Measurements from ENCODE around the gene DOCK3. TPM values are rescaled to one million over a fixed set of nuclear protein-coding genes. Genes with fewer than 3 reads are reported as not detected.

Gene DOCK3
- polyA plus RNA-seq, 2 of the 4 experiments (the other 2 are of a cell fraction) = 0.40 to 0.46 TPM

- peaks cover 26% of the 10 kb centered on the region for H3K4me1 ChIP-seq
These were observed 718.4 kb downstream of the DOCK3 start for GRCh38 chr3:51393134-51393495.

GRCh38 chr3:51393564-51393963 lies 718.8 kb downstream of the DOCK3 start:
- FAIRE-seq (no peak), ATAC-seq (no peak), DNase-seq (ENCODE audit: low read depth in 1 of 2, low spot score in 1 of 2) (no peak)
- TF ChIP-seq HOXB13 (CRISPR knock-in tag; IDR thresholded peaks at IDR 0.05; ENCODE audit: low read depth) (no peak), PBX3 (IDR thresholded peaks at IDR 0.05) (no peak), RCOR1 (IDR thresholded peaks at IDR 0.05; ENCODE audit: low read depth, low read length) (no peak), FOXS1 (CRISPR knock-in tag; IDR thresholded peaks at IDR 0.05) (no peak), HDAC2 (IDR thresholded peaks at IDR 0.05) (no peak), SREBF2 (IDR thresholded peaks at IDR 0.05) (no peak), ATOH8 (CRISPR knock-in tag; IDR thresholded peaks at IDR 0.05; ENCODE audit: low read depth) (no peak), NR3C1 (IDR thresholded peaks at IDR 0.05) (no peak), CBX8 (IDR thresholded peaks at IDR 0.05) (no peak), EHF (CRISPR knock-in tag; IDR thresholded peaks at IDR 0.05) (no peak), KDM5A (IDR thresholded peaks at IDR 0.05) (no peak), TFCP2L1 (CRISPR knock-in tag; IDR thresholded peaks at IDR 0.05) (no peak)
- H3K4me3 ChIP-seq = no peak overlapping the region
- 94% methylated on average over 9 of the region's 14 CpGs for WGBS (ENCODE audit: missing lambda C conversion rate)
- H3K4me1 ChIP-seq = peaks cover 26% of the 10 kb centered on the region
- peak overlapping the region; percentile 19; the same call in 1 of the 3 replicates for H3K4me2 ChIP-seq
- H3K27ac ChIP-seq = no peak overlapping the region
- no peaks in the 10 kb centered on the region for H3K9me3 ChIP-seq
- ChIA-PET CTCF (interaction anchor here (1.0 kb wide), 1 partner anchor 41 kb away, joined by 3 read pairs; no protein-coding TSS in a partner anchor), POLR2A (interaction anchor here (1.4 kb wide), 1 partner anchor 106 kb away, joined by 4 read pairs; the partner anchor contains the start of gene DCAF1)

More at GRCh38 chr3:51393134-51393495, 718.4 kb downstream of the DOCK3 start:
- Histone ChIP-seq H3K9me3 (no peaks in the 10 kb centered on the region), H3K4me2 (peak overlapping the region; percentile 95; the same call in 2 of the 3 replicates), H3K4me3 (no peak overlapping the region), H3K27ac (no peak overlapping the region)
- POLR2A ChIA-PET = interaction anchor here (1.4 kb wide), 1 partner anchor 106 kb away, joined by 4 read pairs; the partner anchor contains the start of gene DCAF1
- ATAC-seq = no peak
- CTCF ChIA-PET = interaction anchor here (1.9 kb wide), 1 partner anchor 777 kb away, joined by 6 read pairs; the partner anchor contains the start of gene MAPKAPK3
- no peak for DNase-seq (ENCODE audit: low read depth in 1 of 2, low spot score in 1 of 2)
- no peak for FAIRE-seq
- TF ChIP-seq HMGXB4 (CRISPR knock-in tag; IDR thresholded peaks at IDR 0.05; ENCODE audit: borderline replicate concordance) (no peak), EHF (CRISPR knock-in tag; IDR thresholded peaks at IDR 0.05) (no peak), ZSCAN20 (CRISPR knock-in tag; IDR thresholded peaks at IDR 0.05) (no peak)
- WGBS (ENCODE audit: missing lambda C conversion rate) = 91% methylated on average over 10 of the region's 17 CpGs

GRCh38 chr3:51394541-51394940 lies 719.8 kb downstream of the DOCK3 start:
- FAIRE-seq (no peak), ATAC-seq (no peak), DNase-seq (ENCODE audit: low read depth in 1 of 2, low spot score in 1 of 2) (no peak)
- TF ChIP-seq MAFK (IDR thresholded peaks at IDR 0.05; ENCODE audit: partially characterized antibody) = peak; percentile 88
- TF ChIP-seq ZFP36 (IDR thresholded peaks at IDR 0.05; ENCODE audit: borderline replicate concordance, partially characterized antibody) = no peak
- TF ChIP-seq POLR2A (IDR thresholded peaks at IDR 0.05; ENCODE audit: low read length) = no peak
- Histone ChIP-seq H3K4me2 (no peak overlapping the region), H3K9me3 (no peaks in the 10 kb centered on the region), H3K4me1 (peaks cover 19% of the 10 kb centered on the region), H3K27ac (no peak overlapping the region), H3K4me3 (no peak overlapping the region)
- ChIA-PET POLR2A (no interaction called here), CTCF (interaction anchor here (1.0 to 1.6 kb wide), 3 partner anchors 16 to 778 kb away, joined by 3 read pairs; no protein-coding TSS in a partner anchor)
- WGBS (ENCODE audit: missing lambda C conversion rate) = 95% methylated on average over 2 of the region's 5 CpGs

All from A549 (cell line).